HuH-7.5 (cell line): ENCODE results near the gene CIBAR2.

ENCODE experiments used
- DNase-seq: peaks from one replicate; pipeline ENCODE4 v3.0.0; 2011; ENCODE audit warnings: low spot score

CIBAR2 gene

DNA sequence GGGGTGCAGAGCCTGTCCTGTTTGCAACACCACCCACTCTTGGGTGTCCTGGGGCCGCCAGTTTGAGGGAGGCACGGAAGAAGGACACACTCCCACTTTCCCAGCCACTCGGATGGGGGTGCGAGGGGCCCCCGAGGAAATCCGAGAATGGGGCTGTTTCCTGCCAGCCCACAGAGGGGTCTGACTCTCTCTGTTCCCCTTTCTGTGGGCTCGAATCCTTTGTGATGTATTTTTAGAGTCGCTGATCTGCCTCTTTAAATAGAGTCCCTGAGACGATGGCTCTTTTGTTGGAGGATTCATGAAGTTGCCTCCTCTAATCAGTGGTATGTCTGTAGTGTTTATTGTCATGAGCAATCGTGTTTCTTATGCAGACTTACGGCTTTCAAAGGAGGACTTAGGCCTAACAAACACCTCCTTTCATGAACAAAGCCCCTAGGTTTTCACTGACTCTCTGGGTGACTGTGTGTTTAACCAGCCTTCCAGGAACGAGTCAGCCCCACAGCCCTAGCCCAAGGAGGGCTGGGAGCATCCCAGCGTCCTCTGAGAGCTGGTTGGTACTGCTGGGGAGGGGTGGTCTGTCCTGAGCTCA, 29.1 kb downstream of the CIBAR2 start:
- DNase-seq: no peak

DNA sequence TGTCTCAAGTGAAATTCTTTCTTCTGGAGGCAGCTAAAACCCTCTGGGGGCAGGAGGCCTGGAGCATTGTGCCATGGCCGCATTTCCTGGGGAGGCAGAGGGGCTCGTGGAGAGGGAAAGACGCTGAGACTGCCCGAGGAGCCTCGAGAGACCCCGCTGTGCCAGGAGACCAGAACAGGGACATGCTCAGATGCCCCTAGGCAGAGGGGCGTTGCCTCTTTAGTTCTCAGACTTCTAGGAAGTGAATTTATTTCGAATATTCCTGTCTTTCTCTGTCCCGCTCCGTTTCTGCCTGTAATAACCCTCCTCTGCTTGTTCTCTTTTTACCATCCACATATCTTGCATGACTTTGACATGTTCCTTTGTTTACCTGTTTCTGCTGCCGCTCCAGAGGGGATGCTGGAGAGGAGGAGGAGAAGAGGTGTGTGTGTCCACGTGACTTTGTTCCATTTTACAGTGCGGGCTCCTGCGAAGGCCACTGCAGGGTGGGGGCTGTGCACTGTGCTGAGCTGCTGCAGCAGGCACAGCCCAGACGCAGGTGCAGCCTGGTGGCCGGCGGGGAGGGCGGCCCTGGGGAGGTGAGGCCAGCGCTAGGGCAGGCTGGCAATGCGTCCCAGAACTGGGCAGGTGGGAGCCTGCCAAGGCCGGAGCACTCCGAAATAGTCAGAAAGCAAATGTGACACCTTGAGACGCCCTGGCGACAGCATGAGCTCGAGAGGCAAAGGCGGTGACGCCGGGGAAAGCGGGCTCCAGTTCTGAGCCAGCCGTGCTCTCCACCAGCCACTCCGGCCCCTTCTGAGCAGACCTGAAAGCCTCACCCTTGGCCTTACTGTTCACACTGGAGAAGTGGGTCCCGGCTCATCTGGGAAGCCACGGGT, 29.9 kb downstream of the CIBAR2 start:
- DNase-seq: no peak

DNA sequence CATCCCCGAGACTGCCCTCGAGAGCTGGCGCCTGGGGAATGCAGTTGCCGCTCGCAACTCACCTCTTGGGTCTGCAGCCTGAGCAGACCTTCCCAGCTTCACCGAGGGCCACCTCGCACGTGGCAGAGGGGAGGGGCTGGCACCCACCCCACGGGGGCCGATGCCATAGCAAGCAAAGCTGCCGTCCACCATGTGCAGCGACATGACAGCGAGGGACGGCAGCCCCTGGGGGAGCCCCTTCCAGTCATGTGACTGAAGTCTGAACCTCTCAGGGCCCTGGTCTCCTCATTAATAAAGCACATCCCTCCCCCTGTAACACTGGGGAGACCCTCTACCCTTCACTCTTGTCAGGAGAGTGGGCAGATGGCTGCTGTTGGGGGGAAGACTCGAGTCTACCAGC, 30.5 kb downstream of the CIBAR2 start:
- DNase-seq: no peak

DNA sequence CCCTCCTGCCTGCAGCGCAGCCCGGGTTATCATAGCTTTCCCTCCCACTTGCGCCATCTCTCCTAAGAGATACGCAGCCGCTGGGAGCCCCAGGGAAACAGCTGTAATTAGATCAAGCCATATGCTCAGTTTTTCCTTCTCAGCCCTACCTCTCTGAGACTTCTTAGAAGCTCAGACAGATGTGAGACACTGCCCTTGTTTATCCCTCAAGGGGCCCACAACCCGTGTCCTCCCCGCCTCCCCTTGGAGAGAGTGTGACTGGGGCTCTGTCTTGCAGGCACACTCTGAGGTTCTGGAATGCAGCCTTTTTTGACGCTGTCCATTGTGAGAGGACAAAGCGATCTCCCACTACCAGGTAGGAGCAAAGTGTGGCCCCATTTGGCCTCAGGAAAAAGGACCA, 31.2 kb downstream of the CIBAR2 start:
- DNase-seq: no peak

DNA sequence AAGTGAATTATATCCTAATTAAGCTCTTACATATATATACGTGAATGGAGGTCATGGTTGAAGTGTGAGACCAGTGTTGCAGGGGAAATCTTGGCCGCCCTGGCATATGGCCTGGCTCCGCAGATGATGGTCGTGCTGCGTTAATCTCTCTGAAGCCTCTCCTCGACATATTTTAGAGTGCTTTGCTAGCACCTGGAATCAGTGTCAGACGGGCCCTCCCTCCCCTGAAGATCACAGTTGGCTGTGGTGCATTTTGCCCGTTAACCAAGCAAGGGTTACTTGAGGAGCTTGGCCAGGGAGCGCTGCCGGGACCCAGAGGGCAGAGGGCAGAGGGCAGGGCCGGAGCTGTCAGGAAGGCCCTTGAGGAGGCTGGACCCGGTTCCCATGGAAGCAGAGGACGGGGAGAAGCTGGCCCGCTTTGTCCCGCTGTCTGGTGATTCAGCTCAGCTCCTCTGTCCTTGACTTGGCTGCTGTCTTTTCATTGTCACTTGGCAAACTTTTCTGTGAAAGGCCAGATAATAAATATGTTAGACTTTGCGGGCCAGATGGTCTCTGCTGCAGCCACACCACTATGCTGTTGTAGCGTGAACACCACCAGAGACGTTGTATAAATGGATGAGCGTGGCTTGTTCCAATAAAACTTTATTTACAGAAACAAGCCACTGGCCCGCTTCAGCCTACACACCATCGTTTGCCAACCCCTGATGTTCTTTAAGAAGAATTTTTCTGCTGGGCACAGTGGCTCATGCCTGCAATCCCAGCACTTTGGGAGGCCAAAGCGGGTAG, 32.3 kb downstream of the CIBAR2 start:
- DNase-seq: no peak

DNA sequence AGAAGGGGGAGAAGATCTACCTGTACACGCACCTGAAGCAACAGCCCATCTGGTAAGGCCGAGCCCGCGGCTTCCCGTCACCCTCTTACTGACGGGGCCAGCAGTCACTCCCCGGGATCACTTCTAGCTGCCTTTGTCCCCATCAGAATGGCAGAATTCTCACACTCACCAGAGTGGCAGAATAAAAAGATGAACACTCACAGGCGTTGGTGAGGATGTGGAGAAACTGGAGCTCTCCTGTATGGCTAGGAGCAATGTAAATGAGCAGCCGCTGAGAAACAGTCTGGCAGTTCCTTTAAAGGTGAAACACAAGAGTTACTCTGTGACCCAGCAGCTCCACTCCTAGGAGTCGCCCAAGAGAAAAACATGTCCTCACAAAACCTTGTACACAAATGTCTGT, 33.3 kb downstream of the CIBAR2 start:
- no peak for DNase-seq

DNA sequence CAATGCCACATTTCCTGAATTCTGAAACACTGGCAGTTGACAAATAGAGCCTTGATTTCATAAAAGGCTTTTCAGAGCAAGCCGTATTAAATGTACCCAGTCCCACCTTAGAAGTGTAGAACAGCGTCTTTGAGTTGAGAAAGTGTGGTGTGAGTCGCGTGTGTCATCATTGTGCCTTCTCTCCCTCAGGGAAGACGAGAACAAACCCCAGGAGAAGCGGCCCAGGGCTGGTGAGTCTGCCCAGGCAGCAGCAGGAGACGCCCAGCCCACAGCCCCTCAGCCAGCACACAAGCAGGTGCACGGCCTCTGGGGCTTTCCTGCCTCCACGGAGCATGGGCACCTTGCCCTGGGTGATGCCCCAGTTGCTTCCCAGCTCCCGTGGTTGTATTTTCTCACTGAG, 34.0 kb downstream of the CIBAR2 start:
- no peak for DNase-seq

DNA sequence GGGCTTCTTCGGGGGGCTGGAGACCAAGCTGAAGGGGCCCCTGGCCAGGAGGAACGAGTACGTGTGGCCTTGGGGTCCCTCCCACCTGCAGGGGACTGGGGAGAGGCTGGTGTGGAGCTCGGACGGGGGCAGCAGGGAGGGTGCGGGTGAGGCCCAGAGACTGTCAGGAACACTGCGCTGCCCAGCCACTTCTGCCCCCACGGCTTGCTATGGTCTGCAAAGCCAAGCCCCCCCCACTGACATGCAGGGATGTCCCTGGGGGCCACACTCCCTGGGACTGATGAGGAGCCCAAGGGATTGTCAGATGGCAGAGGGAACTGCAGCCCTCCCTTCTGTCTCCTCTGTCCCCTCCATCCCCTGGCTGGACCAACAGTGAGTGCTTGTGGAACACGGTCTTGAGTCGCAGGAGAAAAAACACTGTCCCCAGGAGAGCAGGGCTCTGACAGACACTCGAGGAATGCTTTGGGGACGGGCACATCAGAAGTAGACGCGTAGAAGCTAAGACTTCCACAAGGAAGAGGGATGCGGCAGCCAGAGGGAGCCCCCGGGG, 34.6 kb downstream of the CIBAR2 start:
- DNase-seq: no peak

DNA sequence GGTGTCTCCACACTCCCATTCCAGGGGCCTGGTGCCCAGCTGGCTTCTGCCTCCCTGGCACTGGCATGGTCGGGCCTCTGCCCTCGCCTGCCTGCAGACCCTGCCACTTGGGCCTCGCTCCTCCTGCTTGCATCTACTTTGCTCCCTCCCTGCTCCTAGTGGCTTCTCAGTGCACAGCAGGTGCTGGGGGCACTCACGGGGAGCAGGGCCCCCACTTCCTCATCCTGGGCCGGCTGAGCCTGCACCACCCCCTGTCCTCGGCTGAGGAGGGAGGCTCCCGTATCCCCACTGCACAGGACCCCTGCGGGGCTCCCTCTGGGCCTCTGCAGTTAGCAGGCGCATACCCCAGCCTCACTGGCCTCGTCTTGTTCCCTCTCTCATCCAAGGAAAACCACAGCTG, 35.2 kb downstream of the CIBAR2 start:
- DNase-seq: no peak

DNA sequence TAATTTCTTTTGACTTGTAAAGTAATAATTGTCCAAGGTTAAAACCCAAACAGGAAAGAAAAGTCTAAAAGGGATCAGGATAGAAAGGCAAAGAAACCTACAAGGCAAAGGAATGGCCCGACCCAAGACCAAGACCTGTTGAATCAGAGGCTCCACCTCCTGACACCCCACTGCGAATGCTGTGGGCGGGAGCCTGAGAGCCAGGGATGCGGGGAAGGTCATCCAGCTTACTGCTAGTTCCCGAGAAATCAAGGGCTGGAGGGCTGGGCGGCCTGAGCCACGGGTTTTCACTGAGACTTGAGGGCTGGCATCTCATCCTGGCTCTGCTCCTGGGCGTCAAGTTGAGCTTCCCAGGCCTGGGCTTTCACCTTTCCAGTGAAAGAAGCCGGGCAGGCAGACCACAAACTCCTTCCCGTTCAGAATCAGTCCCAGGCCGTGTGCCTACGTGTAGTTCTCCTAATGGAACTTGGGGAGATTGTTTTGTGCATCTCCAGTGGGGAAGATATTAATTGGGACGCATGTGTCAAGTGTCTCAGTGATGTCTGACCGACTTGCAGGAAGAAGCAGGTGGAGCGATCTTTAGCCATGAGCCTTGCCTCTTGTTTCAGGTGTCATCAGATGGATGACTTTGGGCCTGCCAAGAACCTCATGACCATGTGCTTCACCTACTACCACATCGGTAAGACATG, 36.9 kb downstream of the CIBAR2 start:
- no peak for DNase-seq

DNA sequence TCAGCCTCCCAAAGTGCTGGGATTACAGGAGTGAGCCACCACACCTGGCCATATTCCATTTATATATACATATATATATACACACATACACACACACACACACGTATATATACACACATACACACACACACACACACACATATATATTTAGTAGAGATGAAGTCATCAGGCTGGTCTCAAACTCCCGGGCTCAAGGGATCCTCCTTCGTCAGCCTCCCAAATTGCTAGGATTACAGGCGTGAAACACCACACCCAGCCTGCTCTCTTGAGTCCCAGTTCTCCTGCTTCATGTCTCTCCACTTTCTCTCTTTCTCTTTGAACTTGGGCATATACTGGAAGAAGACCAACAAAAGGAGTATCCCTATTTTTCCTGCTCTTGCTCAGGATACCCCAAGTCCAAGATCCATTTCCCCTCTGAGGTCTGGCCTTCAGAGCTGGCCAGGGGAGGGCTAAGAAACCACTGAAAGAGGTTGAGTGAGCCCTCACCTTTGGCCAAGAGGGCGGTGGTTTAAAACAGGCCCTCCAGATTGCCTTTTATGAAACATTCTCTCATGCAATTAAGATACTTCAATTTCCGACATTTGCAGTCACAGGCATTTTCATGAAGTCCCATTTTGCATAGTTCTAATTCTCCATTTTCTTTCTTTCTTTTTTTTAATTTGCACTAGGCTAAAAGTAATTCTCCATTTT, 37.9 kb downstream of the CIBAR2 start:
- DNase-seq: no peak

DNA sequence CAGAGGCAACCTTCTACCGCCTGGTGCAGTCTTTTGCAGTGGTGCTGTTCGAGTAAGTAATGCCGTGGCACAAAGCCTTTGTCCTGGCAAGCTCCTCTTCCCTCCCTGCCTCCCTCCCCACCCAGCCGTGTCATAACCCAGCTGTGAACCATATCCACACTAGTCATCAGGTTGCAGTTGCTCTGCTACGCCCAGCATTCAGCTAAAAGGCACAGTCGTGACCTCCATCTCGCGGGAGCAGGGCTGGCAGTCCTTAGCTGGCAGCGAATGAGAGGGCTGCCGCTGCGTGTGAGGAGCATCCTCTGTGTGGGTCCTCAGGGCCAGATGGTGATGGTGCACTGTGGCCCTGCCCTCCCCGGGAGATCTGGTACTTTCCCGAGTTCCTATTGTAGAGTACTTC, 39.3 kb downstream of the CIBAR2 start:
- no peak for DNase-seq

DNA sequence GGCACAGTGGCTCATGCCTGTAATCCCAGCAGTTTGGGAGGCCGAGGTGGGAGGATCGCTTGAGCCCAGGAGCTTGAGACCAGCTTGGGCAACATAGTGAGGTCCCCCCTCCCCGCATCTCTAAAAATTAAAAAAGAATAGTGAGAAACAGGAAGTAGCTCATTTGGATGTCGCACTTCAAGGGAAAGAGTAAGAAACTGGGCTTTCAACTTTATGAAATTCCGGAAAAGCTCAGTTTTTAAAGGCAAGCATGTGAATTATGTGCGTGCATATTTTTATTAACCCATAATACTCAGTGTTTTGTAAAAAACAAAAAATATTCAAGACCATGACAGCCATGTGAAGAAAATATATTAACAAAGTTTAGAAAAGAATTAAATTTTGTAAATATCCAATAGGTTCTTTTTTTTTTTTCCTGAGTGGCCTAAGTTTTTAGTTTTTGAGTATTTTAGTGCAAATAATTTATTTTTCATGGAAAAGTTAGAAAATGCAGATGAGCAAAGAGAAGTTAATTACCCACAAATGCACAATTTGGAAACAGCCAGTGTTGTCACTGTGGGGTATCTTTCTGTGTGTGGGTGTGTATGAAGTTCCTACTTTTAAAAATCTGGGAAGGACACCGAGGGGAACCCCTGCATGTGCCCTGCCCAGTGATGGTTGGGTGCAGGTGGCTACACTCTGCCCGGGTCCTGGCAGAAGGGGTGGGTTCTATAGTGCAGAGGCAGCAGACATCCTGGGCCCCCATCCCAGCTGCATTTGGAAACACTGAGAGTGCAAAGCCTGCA, 40.0 kb downstream of the CIBAR2 start:
- no peak for DNase-seq

DNA sequence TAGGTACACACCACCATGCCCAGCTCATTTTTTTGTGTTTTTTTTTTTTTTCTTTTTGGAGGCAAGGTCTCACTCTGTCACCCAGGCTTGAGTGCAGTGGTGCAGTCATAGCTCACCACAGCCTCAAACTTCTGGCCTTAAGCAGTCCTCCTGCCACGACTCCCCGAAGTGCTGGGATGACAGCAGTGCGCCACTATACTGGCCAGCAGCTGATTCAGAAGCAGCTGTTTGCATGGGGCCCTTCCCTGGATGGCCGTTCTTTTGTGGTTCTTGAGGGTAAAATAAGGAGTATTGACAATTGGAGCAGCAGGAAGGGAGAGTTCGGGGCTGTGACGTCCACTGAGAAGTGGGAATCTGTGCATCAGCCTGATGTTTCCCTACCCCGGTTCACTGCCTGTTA, 43.1 kb downstream of the CIBAR2 start:
- no peak for DNase-seq

DNA sequence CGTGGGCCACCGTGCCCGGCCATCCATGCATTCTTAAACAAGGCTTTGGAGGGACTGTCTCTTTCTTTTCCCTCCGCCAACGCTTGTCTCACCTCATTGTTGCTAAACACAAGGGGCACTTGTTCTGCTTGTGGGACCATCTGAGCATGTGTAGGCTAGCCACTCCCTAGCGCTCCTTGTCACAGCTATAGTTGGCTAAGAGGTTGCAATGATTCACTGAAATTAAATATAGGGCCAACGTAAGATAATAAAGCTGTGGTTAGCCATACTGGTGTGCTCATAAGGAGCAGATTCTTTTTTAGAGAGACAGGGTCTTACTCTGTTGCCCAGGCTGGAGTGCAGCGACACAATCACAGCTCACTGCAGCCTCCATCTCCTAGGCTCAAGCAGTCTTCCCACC, 43.5 kb downstream of the CIBAR2 start:
- no peak for DNase-seq

DNA sequence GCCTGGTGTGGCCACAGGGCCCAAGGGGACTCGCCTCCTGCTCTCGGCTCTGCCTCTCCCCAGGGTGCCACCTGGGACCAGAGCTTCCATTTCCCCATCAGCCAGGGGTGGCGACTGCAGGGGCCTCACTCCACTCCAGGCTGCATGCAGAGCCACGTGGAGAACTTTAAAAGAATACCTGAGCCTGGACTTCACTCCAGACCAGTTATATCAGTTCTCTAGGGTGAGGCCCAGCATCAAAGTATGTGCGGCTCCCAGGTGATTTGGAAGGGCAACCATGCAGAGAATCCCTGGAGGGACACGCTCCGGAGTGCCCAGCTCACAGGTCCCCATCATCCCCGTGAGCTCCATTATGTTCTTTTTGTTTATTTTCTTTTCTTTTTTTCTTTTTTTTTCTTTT, 44.8 kb downstream of the CIBAR2 start:
- no peak for DNase-seq

DNA sequence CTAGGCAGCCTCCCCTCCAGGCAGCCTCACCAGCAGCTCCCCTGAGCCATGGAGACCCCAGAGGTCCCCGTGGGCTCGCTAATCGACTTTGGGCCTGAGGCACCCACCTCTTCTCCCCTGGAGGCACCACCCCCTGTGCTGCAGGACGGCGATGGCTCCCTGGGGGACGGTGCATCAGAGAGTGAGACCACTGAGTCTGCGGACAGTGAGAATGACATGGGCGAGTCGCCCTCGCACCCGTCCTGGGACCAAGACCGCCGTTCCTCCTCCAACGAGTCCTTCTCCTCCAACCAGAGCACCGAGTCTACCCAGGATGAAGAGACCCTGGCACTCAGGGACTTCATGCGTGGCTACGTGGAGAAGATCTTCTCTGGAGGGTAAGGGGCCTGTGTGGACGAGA, 45.2 kb downstream of the CIBAR2 start:
- DNase-seq: no peak

DNA sequence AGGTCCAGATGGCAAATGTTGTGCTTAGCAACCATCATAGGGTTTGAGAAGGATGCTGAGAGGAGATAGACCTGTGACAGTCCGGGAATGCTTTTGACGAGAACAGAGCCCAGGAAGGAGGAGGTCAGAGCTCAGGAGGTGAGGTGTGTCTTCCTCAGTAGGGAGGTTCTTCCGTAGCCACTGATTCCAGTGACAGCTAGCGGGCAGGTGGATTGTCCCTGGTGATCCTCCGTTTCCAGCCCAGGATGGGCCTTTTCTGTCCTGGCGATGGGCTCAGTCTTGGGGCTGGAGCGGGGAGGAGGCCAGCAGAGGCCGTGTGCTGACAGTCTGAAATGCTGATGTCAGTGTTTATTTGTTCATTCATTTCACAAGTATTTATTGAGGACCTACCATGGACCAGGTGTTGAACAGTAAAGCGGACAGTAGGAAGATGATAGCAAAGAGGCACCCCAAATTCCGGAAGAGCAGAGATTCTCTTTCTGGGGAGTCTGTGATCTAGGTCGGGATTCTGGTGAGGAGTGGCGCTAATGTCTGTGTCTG, 45.9 kb downstream of the CIBAR2 start:
- DNase-seq: no peak

DNA sequence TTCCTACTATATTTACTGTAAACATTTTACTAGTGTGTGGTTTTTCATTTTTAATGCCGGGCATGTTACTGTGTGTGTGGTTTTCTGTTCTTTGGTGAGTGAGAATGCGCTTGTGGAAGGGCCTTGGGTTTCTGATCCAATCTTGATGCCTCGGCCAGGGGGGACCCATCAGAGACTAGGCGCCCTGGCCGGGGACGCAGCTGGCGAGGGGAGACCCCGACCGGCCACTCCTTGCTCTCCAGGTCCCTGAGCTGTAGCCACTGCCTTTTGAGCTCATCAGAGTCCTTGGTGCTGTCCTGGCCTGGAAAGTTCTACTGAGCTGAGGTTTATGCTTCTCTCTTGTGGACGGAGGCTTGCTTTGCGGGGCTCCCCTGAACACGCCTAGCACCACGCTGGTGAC, 47.2 kb downstream of the CIBAR2 start:
- no peak for DNase-seq

DNA sequence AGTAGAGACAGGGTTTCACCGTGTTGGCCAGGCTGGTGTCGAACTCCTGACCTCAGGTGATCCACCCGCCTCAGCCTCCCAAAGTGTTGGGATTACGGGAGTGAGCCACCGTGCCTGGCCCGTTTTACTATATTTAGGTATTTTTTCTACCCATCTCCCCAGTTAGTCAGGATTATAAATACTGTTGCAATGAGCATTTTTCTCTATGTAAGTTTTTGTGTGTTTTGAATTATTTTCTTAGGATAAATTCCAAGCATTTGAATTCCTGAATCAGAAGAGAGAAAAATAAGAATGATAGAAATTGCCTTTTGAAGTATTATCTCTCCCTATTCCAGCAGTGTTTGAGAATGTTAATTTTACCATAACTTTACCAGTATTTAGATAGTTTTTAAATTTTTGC, 48.1 kb downstream of the CIBAR2 start:
- DNase-seq: no peak

DNA sequence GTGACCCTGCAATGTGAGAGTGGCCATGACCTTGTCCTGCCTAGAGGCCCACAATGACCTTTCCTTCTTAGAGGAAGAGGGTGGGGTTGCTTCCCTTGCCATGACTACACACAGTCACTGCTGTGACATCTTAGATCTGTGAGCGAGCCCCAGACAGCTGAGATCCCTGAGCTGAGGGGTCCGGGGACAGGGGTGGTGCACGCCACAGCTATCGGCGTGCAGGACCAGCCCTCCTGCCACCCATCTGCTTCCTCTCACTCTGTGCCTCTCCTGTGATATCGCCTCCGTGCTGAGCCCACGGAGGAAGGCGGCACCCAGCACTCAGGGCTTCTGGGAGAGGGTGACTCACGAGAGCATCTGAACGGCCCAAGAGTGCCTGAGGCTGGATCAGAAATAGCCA, 49.4 kb downstream of the CIBAR2 start:
- no peak for DNase-seq
